ENCODE measurements around the gene POLR2E. TPM values are rescaled to one million over a fixed set of nuclear protein-coding genes. Genes with fewer than 3 reads are reported as not detected.

The POLR2E gene
- total and polyA plus RNA-seq, 11 donors: 116 to 220 (median 139) TPM

GRCh38 chr19:1051791-1052190, 43.4 kb downstream of the POLR2E start:
- Histone ChIP-seq H3K9me3 (peaks cover 0 to 21% (median 7%) of the 10 kb centered on the region in 12 donors), H3K27me3 (no peaks in the 10 kb centered on the region), H3K36me3 (peaks cover 0 to 12% (median 0%) of the 10 kb centered on the region in 9 donors), H3K4me3 (no peak overlapping the region), H3K4me1 (no peaks in the 10 kb centered on the region), H3K27ac (no peak overlapping the region)
- WGBS, 4 donors: 90 to 95% (median 92%) methylated on average over 14 to 17 of the region's 17 CpGs
- DNase-seq: no peak
- no peak for TF ChIP-seq POLR2A (IDR thresholded peaks at IDR 0.05)
- TF ChIP-seq CTCF (IDR thresholded peaks at IDR 0.05): no peak
- intact Hi-C loops (cut with DNase I): no loop called here
- no peak for ATAC-seq

- ATAC-seq: no peak
- TF ChIP-seq POLR2A (IDR thresholded peaks at IDR 0.05) (no peak), CTCF (IDR thresholded peaks at IDR 0.05) (no peak)
- no peak overlapping the region for H3K27ac ChIP-seq
- peaks cover 0 to 14% (median 0%) of the 10 kb centered on the region in 9 donors for H3K36me3 ChIP-seq
- no peak overlapping the region for H3K4me3 ChIP-seq
- intact Hi-C loops (cut with DNase I): no loop called here
- DNase-seq: no peak
- WGBS, 4 donors: 82 to 85% (median 85%) methylated on average over 28 to 31 of the region's 31 CpGs
- H3K27me3 ChIP-seq: no peaks in the 10 kb centered on the region
- peaks cover 0 to 15% (median under 1%) of the 10 kb centered on the region in 12 donors for H3K9me3 ChIP-seq
- no peaks in the 10 kb centered on the region for H3K4me1 ChIP-seq
Measured at GRCh38 chr19:1050989-1051788, 44.0 kb downstream of the POLR2E start.

GRCh38 chr19:1049800-1050199, 45.4 kb downstream of the POLR2E start:
- 63 to 78% (median 66%) methylated on average over 4 to 11 of the region's 11 CpGs for WGBS, 4 donors
- no peak for TF ChIP-seq CTCF (IDR thresholded peaks at IDR 0.05)
- TF ChIP-seq POLR2A (IDR thresholded peaks at IDR 0.05): no peak
- peaks cover 0 to 5% (median 0%) of the 10 kb centered on the region in 12 donors for H3K9me3 ChIP-seq
- no peak for DNase-seq
- intact Hi-C loops (cut with DNase I): no loop called here
- no peak for ATAC-seq
- no peaks in the 10 kb centered on the region for H3K27me3 ChIP-seq
- H3K36me3 ChIP-seq: peaks cover 0 to 16% (median 0%) of the 10 kb centered on the region in 9 donors
- H3K4me3 ChIP-seq: no peak overlapping the region
- no peak overlapping the region for H3K27ac ChIP-seq
- H3K4me1 ChIP-seq: no peaks in the 10 kb centered on the region

- ATAC-seq: no peak
- 89 to 95% (median 91%) methylated on average over 14 to 17 of the region's 17 CpGs for WGBS, 4 donors
- TF ChIP-seq CTCF (IDR thresholded peaks at IDR 0.05) (no peak), POLR2A (IDR thresholded peaks at IDR 0.05) (no peak)
- intact Hi-C loops (cut with DNase I): no loop called here
- Histone ChIP-seq H3K9me3 (no peaks in the 10 kb centered on the region), H3K27me3 (no peaks in the 10 kb centered on the region), H3K4me1 (no peaks in the 10 kb centered on the region), H3K36me3 (peaks cover 0 to 13% (median 0%) of the 10 kb centered on the region in 9 donors), H3K27ac (no peak overlapping the region), H3K4me3 (no peak overlapping the region)
- DNase-seq: no peak
Measured at GRCh38 chr19:1049106-1049505, 46.1 kb downstream of the POLR2E start.
